Measurements from ENCODE around the gene CRCP. TPM values are rescaled to one million over a fixed set of nuclear protein-coding genes. Genes with fewer than 3 reads are reported as not detected.

Gene CRCP
- total and polyA plus RNA-seq, 2 of the 13 experiments (the other 11 are each of a cell fraction or from before 2014, with no cell fraction given) = 22.7 to 31.0 TPM

DNA sequence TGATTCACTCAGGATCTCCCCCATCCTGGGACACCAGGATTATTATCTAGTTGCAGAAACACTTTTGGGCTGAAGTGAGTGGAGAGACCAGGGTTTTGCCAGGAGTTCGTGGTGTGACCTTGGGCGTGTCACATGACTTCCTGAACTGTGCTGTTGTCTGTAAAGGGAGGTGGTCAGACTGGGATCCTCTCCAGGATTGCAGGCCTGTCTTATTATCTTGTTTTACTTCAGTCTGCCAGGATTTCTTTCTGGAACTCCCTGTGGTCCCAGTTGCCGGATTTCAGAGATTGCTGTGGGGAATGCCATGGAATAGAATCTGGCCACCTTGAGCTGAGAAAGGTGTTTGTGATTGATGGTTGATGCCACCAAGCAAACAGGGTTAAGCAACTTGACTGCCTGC, 35.8 kb downstream of the CRCP start (continued):
- TF ChIP-seq EP300 (IDR thresholded peaks at IDR 0.05; ENCODE audit: low read depth in 2 of 2, low read length in 2 of 2) (0 out of 4 replicates have a peak, but pooled peaks of 1 of the 2 experiments have one; percentile 13), EP300 (CRISPR knock-in tag; IDR thresholded peaks at IDR 0.05; ENCODE audit: borderline replicate concordance) (no peak), ZNF441 (CRISPR knock-in tag; IDR thresholded peaks at IDR 0.05; ENCODE audit: borderline replicate concordance) (no peak), TSC22D2 (CRISPR knock-in tag; IDR thresholded peaks at IDR 0.05; ENCODE audit: borderline replicate concordance) (no peak), RBM22 (optimal IDR thresholded peaks at IDR 0.05; ENCODE audit: low read length) (peak; percentile 18), ESRRA (CRISPR knock-in tag; IDR thresholded peaks at IDR 0.05; ENCODE audit: low read depth) (peak; percentile 50; the same call in 1 of the 2 replicates)

DNA sequence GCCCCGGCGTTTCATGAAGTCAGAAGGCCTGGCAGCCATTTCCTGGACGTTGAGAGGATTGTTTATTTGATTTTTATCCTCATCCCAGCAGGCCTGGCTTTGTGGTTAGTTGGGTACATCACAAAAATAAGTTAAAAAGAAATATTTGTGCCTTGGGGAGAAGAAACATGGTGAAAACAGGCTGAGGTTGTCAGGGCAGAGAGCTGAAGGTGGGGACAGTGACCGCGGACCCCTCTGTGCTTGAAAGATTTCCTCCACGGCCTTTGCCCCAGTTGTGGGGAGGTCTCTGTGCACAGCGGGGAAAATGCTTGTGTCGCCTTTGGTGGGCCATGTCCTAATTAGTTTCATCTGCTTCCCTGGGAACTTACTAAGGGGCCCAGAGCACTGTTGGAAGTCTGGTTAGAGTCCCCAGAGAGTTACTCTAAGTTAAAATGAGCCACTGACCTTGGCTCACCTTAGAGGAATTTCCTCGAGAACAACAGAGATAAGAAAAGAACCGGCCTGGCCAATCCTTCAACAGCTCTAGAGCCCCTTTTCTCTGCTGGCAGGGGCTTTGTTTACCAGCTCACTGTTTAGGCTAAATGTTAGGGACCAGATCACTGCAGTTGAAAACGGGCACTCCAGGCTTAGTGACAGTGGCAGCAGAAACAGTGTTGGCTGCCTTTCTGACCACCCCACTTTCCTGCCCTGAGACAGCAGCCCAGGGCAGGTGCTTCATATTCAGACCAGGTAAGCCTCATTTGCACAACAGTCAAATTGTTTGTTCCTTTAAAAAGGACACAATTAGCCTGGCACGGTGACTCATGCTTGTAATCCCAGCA, 37.9 kb downstream of the CRCP start:
- Histone ChIP-seq H3K4me2 (ENCODE audit: low read depth, low read length) (no peak overlapping the region), H3K9me3 (ENCODE audit: low read length) (no peaks in the 10 kb centered on the region), H3K27ac (ENCODE audit: extremely low read length, insufficient read depth, low read length) (no peak overlapping the region), H3K27me3 (ENCODE audit: control insufficient read depth in 1 of 2, insufficient read depth in 2 of 2, low read length in 2 of 2) (no peaks in the 10 kb centered on the region), H3K4me3 (replicated peaks in 1 of 3; ENCODE audit: insufficient read depth in 1 of 3, low read depth in 2 of 3, low read length in 3 of 3) (no peak overlapping the region), H3K36me3 (replicated peaks in 1 of 2; ENCODE audit: control insufficient read depth in 1 of 2, insufficient read depth in 2 of 2, low read length in 2 of 2) (peaks cover 18 to 43% of the 10 kb centered on the region in 2 experiments), H2AFZ (ENCODE audit: low read length) (no peak overlapping the region), H3K9ac (ENCODE audit: insufficient read depth, low read depth, low read length) (no peak overlapping the region), H4K20me1 (ENCODE audit: insufficient read depth, low read length) (no peaks in the 10 kb centered on the region), H3K79me2 (ENCODE audit: insufficient read depth, low read length) (peaks cover 8% of the 10 kb centered on the region), H3K4me1 (ENCODE audit: insufficient read depth, low read length) (peaks cover 39% of the 10 kb centered on the region)
- ChIA-PET POLR2A (no interaction called here), CTCF (ENCODE audit: low intra/inter-chr PET ratio, low total read pairs) (no interaction called here)
- 96% methylated on average over 11 of the region's 12 CpGs for WGBS (ENCODE audit: low lambda C conversion rate)
- intact Hi-C loops (cut with micrococcal nuclease; ENCODE audit: unreplicated experiment) (no loop called here), in situ Hi-C loops (cut with HindIII; ENCODE audit: extremely low pct_ligation_motif_present, low pct_unique_long_range_greater_than_20kb) (no loop called here)
- no peak for DNase-seq (ENCODE audit: low spot score)
- no peak for FAIRE-seq
- no peak for ATAC-seq
- BruUV-seq (replicated peaks) = no TSS peak
- TF ChIP-seq ASH2L (IDR thresholded peaks at IDR 0.05; ENCODE audit: insufficient read length, low read depth, low read length) (no peak), FOSL2 (CRISPR knock-in tag; IDR thresholded peaks at IDR 0.05) (0 out of 2 replicates have a peak, but pooled peaks have one; percentile 10), PPARG (CRISPR knock-in tag; conservative IDR thresholded peaks at IDR 0.05) (no peak)

Data from HepG2 (cell line).